Activated CD8-positive, alpha-beta memory T cell treated with anti-CD3 and anti-CD28 coated beads, Interleukin-2, amount 10 ng/mL, durations not matched to agents 7 days and 5 days (primary cell): ENCODE measurements around the gene TRIM67. TPM values are rescaled to one million over a fixed set of nuclear protein-coding genes. Genes with fewer than 3 reads are reported as not detected.

Experiments used
- ATAC-seq: fragments of 150-1000 bp; cut with Tn5 transposase; one replicate; pipeline ENCODE4 v1.10.0; 2021; ENCODE audit warnings: moderate library complexity
- CTCF ChIA-PET: fragments of 350-600 bp; sonication (Branson Sonifier 250); formaldehyde crosslinking; loops from one replicate; lab custom pipeline; 2021; ENCODE audit warnings: antibody characterized with exemption; lab: Charles Lee
- DNase-seq: peaks from one replicate; pipeline ENCODE4 v3.0.0-alpha.2; 2020
- H3K27ac Mint-ChIP-seq: one replicate; pipeline ENCODE4 v1.8.0; 2021; ENCODE audit warnings: mild to moderate bottlenecking, mixed read lengths
- H3K27me3 Mint-ChIP-seq: one replicate; pipeline ENCODE4 v1.8.0; 2021; ENCODE audit warnings: mixed read lengths
- H3K36me3 Mint-ChIP-seq: one replicate; pipeline ENCODE4 v1.8.0; 2021; ENCODE audit warnings: mild to moderate bottlenecking, mixed read lengths
- H3K4me1 Mint-ChIP-seq: one replicate; pipeline ENCODE4 v1.8.0; 2021; ENCODE audit warnings: mixed read lengths
- H3K4me3 Mint-ChIP-seq: one replicate; pipeline ENCODE4 v1.8.0; 2021; ENCODE audit warnings: mild to moderate bottlenecking, moderate library complexity, mixed read lengths
- H3K9me3 Mint-ChIP-seq: one replicate; pipeline ENCODE4 v1.8.0; 2022; ENCODE audit warnings: low read depth, mixed read lengths
- total RNA-seq, 2 experiments: library from RNA; stranded (reverse); gene quantifications; one replicate each; pipeline ENCODE4 v1.2.3, GENCODE V29; 2021

TRIM67 gene
- total RNA-seq, 2 experiments from 2014 or later, result not detected

DNA sequence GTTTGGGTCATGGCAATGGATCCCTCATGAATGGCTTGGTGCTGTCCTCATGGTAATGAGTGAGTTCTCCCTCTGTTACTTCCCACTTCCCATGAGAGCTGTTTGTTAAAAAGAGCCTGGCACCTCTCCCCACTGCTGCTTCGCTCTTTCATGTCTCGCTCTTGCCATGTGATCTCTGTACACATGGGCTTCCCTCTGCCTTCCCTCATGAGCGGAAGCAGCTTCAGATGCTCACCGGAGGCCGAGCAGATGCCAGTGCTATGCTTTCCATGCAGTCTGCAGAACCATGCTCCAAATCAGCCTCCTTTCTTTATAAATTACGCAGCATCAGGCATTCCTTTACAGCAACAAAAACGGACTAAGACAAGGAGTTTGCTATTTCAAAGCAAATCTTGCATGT lies 64.3 kb downstream of the TRIM67 start:
- no peak for ATAC-seq
- no peaks in the 10 kb centered on the region for H3K4me1 Mint-ChIP-seq
- H3K36me3 Mint-ChIP-seq, result peaks cover 40% of the 10 kb centered on the region
- no peak overlapping the region for H3K4me3 Mint-ChIP-seq
- CTCF ChIA-PET, result no interaction called here
- H3K27me3 Mint-ChIP-seq, result no peaks in the 10 kb centered on the region
- H3K27ac Mint-ChIP-seq, result no peak overlapping the region
- DNase-seq, result no peak
- no peaks in the 10 kb centered on the region for H3K9me3 Mint-ChIP-seq

DNA sequence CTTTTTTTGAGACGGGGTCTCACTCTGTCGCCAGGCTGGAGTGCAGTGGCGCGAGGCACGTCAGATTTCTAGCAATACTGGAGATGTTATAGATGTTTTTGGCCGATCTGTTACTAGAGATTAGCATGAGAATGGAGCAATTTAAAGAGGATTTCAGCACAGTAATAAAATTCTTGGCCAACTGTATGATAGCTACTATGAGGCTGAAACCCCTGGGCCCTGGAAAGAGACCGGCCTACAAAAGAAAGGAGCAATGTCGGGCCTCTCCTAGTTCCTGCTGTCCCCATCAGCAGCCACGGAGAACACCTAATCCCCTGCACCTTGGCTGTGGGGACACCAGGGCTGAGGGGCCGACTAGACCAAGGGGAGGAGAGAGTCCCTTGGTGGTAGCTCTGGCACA lies 69.7 kb downstream of the TRIM67 start:
- no peak for DNase-seq
- H3K27me3 Mint-ChIP-seq, result no peaks in the 10 kb centered on the region
- H3K4me3 Mint-ChIP-seq, result no peak overlapping the region
- CTCF ChIA-PET, result no interaction called here
- peaks cover 4% of the 10 kb centered on the region for H3K4me1 Mint-ChIP-seq
- H3K9me3 Mint-ChIP-seq, result no peaks in the 10 kb centered on the region
- H3K27ac Mint-ChIP-seq, result no peak overlapping the region
- H3K36me3 Mint-ChIP-seq, result peaks cover 43% of the 10 kb centered on the region
- no peak for ATAC-seq

DNA sequence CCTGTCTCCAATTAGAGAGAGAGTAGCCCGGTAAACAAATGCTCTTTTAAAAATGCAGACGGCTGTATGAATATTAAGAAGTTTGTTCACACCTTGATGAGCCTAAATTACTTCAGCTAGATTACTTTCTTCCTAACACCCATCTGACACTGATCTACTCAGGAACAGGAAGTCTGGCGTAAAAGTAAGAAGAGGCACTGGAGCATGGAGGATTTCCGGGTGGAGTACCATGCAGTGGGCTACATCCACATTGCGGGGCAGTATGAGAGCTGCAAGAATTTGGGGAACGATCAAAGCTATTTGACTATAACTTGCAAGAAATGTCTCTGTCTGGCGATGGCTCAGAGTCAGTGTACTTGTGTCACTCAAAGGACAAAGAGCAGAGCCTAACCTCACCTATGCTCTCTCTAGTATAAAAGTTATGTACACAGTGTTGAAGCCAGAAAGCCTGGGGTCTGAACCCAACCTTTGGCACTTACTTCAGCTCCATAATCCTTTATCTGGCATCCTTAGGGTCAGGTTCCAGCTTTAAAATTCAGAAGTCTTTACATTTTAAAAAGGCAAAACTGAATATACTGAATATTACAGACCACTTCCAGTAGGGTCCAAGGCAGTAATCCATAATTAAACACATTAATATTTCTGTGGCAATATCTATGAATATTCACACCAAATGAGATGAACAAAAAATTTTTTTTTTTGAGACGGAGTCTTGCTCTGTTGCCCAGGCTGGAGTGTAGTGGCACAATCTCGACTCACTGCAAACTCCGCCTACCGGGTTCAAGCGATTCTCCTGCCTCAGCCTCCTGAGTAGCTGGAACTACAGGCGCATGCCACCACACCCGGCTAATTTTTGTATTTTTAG lies 71.2 kb downstream of the TRIM67 start:
- Mint-ChIP-seq H3K27me3 (no peaks in the 10 kb centered on the region), H3K9me3 (no peaks in the 10 kb centered on the region), H3K4me1 (peaks cover 12% of the 10 kb centered on the region), H3K27ac (no peak overlapping the region), H3K4me3 (no peak overlapping the region), H3K36me3 (peaks cover 44% of the 10 kb centered on the region)
- ATAC-seq (no peak), DNase-seq (no peak)
- CTCF ChIA-PET, result no interaction called here

GRCh38 chr1:231233735-231234417 lies 72.0 kb downstream of the TRIM67 start:
- H3K36me3 Mint-ChIP-seq, result peaks cover 49% of the 10 kb centered on the region

DNA sequence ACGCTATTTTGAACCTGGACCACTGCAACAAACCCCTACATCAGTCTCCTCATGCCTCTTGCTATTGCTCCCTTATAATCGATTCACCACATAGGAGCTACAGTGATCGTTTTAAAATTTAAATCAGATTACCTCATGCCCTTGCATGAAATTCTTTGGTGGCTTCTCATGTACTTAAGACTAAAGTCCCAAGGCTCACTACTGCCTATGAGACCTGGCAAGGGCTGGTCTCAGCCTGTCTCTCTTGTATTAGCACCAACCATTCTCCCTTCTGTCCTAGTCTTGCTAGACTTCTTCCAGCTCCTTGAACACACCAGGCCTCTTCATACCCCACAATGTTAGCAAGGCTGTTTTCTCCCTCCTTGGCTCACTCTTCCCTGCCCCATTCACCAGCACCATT lies 72.6 kb downstream of the TRIM67 start:
- Mint-ChIP-seq H3K4me3 (no peak overlapping the region), H3K27ac (no peak overlapping the region), H3K27me3 (no peaks in the 10 kb centered on the region), H3K4me1 (peaks cover 23% of the 10 kb centered on the region), H3K36me3 (peaks cover 54% of the 10 kb centered on the region), H3K9me3 (no peaks in the 10 kb centered on the region)
- no peak for DNase-seq
- CTCF ChIA-PET, result no interaction called here
- ATAC-seq, result no peak

More at GRCh38 chr1:231233735-231234417, 72.0 kb downstream of the TRIM67 start:
- H3K9me3 Mint-ChIP-seq, result no peaks in the 10 kb centered on the region
- no peak for ATAC-seq
- H3K27ac Mint-ChIP-seq, result no peak overlapping the region
- no peaks in the 10 kb centered on the region for H3K27me3 Mint-ChIP-seq
- H3K4me3 Mint-ChIP-seq, result no peak overlapping the region
- CTCF ChIA-PET, result no interaction called here
- peaks cover 17% of the 10 kb centered on the region for H3K4me1 Mint-ChIP-seq
- no peak for DNase-seq

GRCh38 chr1:231235526-231236207 lies 73.8 kb downstream of the TRIM67 start:
- no peak overlapping the region for H3K4me3 Mint-ChIP-seq

DNA sequence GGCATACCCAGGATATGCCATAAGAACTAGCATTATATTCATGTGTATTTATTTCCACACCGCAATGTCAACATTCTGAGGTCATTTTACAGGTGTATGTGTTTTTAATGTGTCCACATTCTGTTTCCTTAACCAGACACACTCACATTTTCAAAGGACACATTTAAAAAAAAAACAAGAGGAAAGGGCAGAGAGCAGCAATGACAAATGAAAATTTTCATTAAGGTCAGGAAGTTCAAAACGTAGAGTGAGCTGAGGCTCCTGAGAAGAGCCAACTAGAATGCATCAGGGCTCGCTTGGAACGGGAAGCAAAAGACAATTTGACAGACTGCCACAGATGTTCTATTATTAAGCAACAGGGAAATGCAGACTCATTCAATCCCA lies 74.3 kb downstream of the TRIM67 start:
- H3K27ac Mint-ChIP-seq, result no peak overlapping the region
- peaks cover 45% of the 10 kb centered on the region for H3K36me3 Mint-ChIP-seq
- CTCF ChIA-PET, result no interaction called here
- H3K27me3 Mint-ChIP-seq, result no peaks in the 10 kb centered on the region
- H3K4me1 Mint-ChIP-seq, result peaks cover 32% of the 10 kb centered on the region
- DNase-seq, result no peak
- no peak for ATAC-seq
- no peak overlapping the region for H3K4me3 Mint-ChIP-seq
- H3K9me3 Mint-ChIP-seq, result no peaks in the 10 kb centered on the region

More at GRCh38 chr1:231235526-231236207, 73.8 kb downstream of the TRIM67 start:
- Mint-ChIP-seq H3K36me3 (peaks cover 50% of the 10 kb centered on the region), H3K4me1 (peaks cover 32% of the 10 kb centered on the region), H3K27me3 (no peaks in the 10 kb centered on the region), H3K9me3 (no peaks in the 10 kb centered on the region), H3K27ac (no peak overlapping the region)
- DNase-seq (no peak), ATAC-seq (no peak)
- CTCF ChIA-PET, result no interaction called here

DNA sequence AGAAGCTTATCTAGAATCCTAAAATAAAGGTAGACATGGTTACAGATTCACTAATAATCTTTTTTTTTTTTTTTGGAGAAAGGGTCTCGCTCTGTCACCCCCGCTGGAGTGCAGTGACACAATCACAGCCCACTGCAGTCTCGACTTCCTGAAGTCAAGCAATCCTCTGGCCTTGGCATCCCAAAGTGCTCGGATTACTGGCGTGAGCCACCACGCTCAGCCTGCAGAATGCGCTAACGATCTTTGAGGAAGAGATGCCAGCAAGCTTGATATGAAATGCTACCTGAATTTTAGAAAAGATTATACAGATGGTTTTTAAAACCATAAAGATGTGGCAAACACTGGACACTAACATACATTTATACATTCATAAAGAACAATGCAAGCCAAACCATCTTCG lies 75.1 kb downstream of the TRIM67 start:
- DNase-seq (no peak), ATAC-seq (no peak)
- no peaks in the 10 kb centered on the region for H3K9me3 Mint-ChIP-seq
- no peaks in the 10 kb centered on the region for H3K27me3 Mint-ChIP-seq
- H3K27ac Mint-ChIP-seq, result no peak overlapping the region
- CTCF ChIA-PET, result no interaction called here
- H3K36me3 Mint-ChIP-seq, result peaks cover 42% of the 10 kb centered on the region
- H3K4me3 Mint-ChIP-seq, result no peak overlapping the region
- peaks cover 33% of the 10 kb centered on the region for H3K4me1 Mint-ChIP-seq

GRCh38 chr1:231238298-231238697 lies 76.4 kb downstream of the TRIM67 start:
- Mint-ChIP-seq H3K27ac (no peak overlapping the region), H3K36me3 (peaks cover 39% of the 10 kb centered on the region), H3K27me3 (no peaks in the 10 kb centered on the region), H3K4me3 (no peak overlapping the region), H3K9me3 (no peaks in the 10 kb centered on the region), H3K4me1 (peaks cover 45% of the 10 kb centered on the region)
- DNase-seq, result no peak
- no peak for ATAC-seq
- CTCF ChIA-PET, result no interaction called here

DNA sequence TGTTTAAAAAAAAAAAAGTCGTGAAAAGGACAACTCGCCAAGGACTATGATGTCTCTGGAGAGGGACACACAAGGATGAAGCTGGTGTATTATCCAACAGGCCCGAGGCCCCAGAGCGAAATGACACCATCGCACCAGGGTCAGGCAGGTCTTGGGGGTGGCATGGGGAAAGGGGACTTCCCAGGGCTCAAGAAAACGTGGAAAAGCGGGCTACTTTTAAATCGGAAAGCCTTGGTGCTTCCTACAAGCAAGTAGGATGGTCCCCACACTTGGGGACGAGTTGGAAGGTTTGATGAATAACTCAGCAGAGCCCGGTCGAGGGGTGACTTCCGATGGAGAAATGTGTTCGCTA lies 78.6 kb downstream of the TRIM67 start:
- DNase-seq, result no peak
- no peaks in the 10 kb centered on the region for H3K9me3 Mint-ChIP-seq
- peaks cover 48% of the 10 kb centered on the region for H3K36me3 Mint-ChIP-seq
- CTCF ChIA-PET, result no interaction called here
- no peaks in the 10 kb centered on the region for H3K27me3 Mint-ChIP-seq
- H3K4me1 Mint-ChIP-seq, result peaks cover 55% of the 10 kb centered on the region
- peak overlapping the region; percentile 92 for H3K27ac Mint-ChIP-seq
- peak; percentile 5 for ATAC-seq
- H3K4me3 Mint-ChIP-seq, result peak overlapping the region; percentile 94

- peaks cover 47% of the 10 kb centered on the region for H3K36me3 Mint-ChIP-seq
- H3K27ac Mint-ChIP-seq, result peak within 1 kb of the TSS; percentile 92
- DNase-seq, result peak; percentile 92
- H3K4me3 Mint-ChIP-seq, result peak within 1 kb of the TSS; percentile 94
- H3K27me3 Mint-ChIP-seq, result no peaks in the 10 kb centered on the region
- CTCF ChIA-PET, result interaction anchor here (0.9 to 1.5 kb wide), 5 partner anchors 17 to 96 kb away, joined by 3 to 6 read pairs (median 4); partner anchors contain the start of gene EXOC8
- peak; percentile 98 for ATAC-seq
- H3K9me3 Mint-ChIP-seq, result no peaks in the 10 kb centered on the region
- H3K4me1 Mint-ChIP-seq, result peaks cover 55% of the 10 kb centered on the region
Measured at GRCh38 chr1:231240883-231241735, 79.3 kb downstream of the TRIM67 start, which contains the start of gene GNPAT. Gene GNPAT, plus strand, starts transcription at chr1:231241212. Its CDS starts 167 bp downstream, at chr1:231241379.

- Mint-ChIP-seq H3K9me3 (no peaks in the 10 kb centered on the region), H3K4me1 (peaks cover 55% of the 10 kb centered on the region), H3K27ac (peak overlapping the region; percentile 92), H3K4me3 (peak overlapping the region; percentile 94), H3K27me3 (no peaks in the 10 kb centered on the region), H3K36me3 (peaks cover 42% of the 10 kb centered on the region)
- ATAC-seq (peak; percentile 26), DNase-seq (peak; percentile 47)
- CTCF ChIA-PET, result interaction anchor here (0.9 to 1.5 kb wide), 7 partner anchors 16 to 600 kb away, joined by 3 to 6 read pairs (median 3); partner anchors contain the start of gene EXOC8
Measured at GRCh38 chr1:231241750-231242149, 79.9 kb downstream of the TRIM67 start.
